ENCODE results near the gene CLDN12.

DNA sequence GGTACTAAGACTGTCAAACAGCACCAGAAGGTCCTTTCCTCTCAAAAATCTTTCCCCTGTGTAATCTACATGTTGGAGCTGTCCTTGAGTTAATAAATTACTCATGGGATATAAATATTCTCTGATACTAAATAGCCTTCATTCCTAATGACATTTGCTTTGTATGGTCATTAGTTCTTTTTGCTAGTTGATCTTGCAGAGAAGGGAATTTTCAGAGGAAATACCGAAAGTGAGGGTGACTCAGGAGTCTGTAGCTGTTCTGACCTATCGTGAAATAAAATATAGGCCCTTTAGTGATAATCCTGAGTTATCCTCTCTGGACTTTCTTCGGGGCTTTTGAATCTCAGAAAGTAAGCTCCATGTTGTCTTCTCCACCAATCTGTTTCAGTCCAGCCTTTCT is 19.4 kb upstream of the CLDN12 start:
- TF ChIP-seq, protein P1, sequence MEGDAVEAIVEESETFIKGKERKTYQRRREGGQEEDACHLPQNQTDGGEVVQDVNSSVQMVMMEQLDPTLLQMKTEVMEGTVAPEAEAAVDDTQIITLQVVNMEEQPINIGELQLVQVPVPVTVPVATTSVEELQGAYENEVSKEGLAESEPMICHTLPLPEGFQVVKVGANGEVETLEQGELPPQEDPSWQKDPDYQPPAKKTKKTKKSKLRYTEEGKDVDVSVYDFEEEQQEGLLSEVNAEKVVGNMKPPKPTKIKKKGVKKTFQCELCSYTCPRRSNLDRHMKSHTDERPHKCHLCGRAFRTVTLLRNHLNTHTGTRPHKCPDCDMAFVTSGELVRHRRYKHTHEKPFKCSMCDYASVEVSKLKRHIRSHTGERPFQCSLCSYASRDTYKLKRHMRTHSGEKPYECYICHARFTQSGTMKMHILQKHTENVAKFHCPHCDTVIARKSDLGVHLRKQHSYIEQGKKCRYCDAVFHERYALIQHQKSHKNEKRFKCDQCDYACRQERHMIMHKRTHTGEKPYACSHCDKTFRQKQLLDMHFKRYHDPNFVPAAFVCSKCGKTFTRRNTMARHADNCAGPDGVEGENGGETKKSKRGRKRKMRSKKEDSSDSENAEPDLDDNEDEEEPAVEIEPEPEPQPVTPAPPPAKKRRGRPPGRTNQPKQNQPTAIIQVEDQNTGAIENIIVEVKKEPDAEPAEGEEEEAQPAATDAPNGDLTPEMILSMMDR (tag by site-specific recombination; IDR thresholded peaks at IDR 0.05), result no peak
- TF ChIP-seq ZNF670 (tag by site-specific recombination; IDR thresholded peaks at IDR 0.05; ENCODE audit: low read depth), result no peak
- TF ChIP-seq ZNF621 (tag by site-specific recombination; IDR thresholded peaks at IDR 0.05), result no peak
- no peak for TF ChIP-seq ZNF214 (tag by site-specific recombination; IDR thresholded peaks at IDR 0.05; ENCODE audit: borderline replicate concordance)
- TF ChIP-seq ELK4 (IDR thresholded peaks at IDR 0.05; ENCODE audit: borderline replicate concordance, low read depth, low read length), result no peak
- TF ChIP-seq ZNF423 (tag by site-specific recombination; IDR thresholded peaks at IDR 0.05), result no peak
- TF ChIP-seq ZNF768 (tag by site-specific recombination; IDR thresholded peaks at IDR 0.05), result no peak
- TF ChIP-seq ZNF133 (tag by site-specific recombination; IDR thresholded peaks at IDR 0.05), result no peak
- no peak for TF ChIP-seq ZNF48 (tag by site-specific recombination; IDR thresholded peaks at IDR 0.05)

All from HEK293 (cell line).